Nucleus accumbens (tissue), 56 donors: ENCODE data around the gene PHB1.

Experiments
- DNase-seq, 56 donors: peaks; one replicate each; lab custom pipeline; 2025; lab: John Stamatoyannopoulos, UW

The PHB1 gene

GRCh38 chr17:49359990-49360795 lies 54.5 kb downstream of the PHB1 start:
- no peak for DNase-seq

- peak in 1 of 56 donors; percentile 4 for DNase-seq
These were observed 55.9 kb downstream of the PHB1 start for GRCh38 chr17:49358641-49359247.

- no peak for DNase-seq
These were observed 57.2 kb downstream of the PHB1 start for GRCh38 chr17:49357516-49357915.

- DNase-seq, result no peak
These were observed 58.4 kb downstream of the PHB1 start for GRCh38 chr17:49356320-49356719.
